Measurements from ENCODE around the gene ACADM.
A peak's percentile ranks its signal among the peaks of the same experiment; 100 is the strongest.

The ACADM gene

DNA sequence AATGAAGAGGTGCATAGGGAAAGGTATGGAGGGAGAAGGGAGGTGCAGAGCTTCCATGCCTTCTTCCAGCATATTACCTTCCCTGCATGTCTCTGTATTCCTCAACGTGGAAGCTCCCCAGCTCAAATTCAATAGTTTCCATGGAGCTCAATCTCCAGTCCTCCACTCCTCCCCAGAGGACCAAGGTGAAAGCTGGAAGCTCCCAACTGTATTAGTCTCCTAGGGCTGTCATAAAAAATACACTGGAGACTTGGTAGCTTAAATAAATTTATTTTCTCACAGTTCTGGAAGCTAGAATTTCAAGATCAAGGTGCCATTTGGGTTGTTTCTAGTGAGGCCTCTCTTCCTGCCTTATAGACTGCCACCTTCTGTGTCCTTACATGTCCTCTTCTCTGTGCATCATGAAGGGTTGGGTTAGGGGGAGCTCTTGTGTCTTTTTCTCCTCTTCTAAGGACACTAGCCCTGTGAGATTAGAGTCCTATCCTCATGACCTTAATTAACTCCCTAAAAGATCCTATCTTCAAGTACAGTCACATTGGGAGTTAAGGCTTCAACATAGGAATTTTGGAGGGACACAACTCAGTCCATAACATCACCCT is 39.6 kb downstream of the ACADM start:
- Histone ChIP-seq H3K27ac (ENCODE audit: low read depth, low read length) (no peak overlapping the region), H3K79me2 (ENCODE audit: control insufficient read depth, insufficient read depth, low read length, poor library complexity) (no peaks in the 10 kb centered on the region), H3K18ac (ENCODE audit: low read length) (no peak overlapping the region), H3K23ac (ENCODE audit: low read length) (no peak overlapping the region), H4K91ac (ENCODE audit: low read depth, low read length) (no peak overlapping the region), H2BK12ac (ENCODE audit: low read length) (no peak overlapping the region), H2BK120ac (ENCODE audit: insufficient read depth, low read length, poor library complexity) (no peak overlapping the region), H4K8ac (ENCODE audit: low read depth, low read length) (no peak overlapping the region), H3K9ac (ENCODE audit: low read length) (no peak overlapping the region), H3K36me3 (ENCODE audit: control insufficient read depth in 1 of 2, insufficient read depth in 2 of 2, low read length in 2 of 2) (no peaks in the 10 kb centered on the region), H2AFZ (ENCODE audit: insufficient read depth, low read length, poor library complexity) (no peak overlapping the region), H3K4me1 (ENCODE audit: control insufficient read depth in 1 of 2, insufficient read depth in 2 of 2, low read length in 2 of 2) (no peaks in the 10 kb centered on the region), H3K79me1 (ENCODE audit: low read length) (no peaks in the 10 kb centered on the region), H2BK5ac (ENCODE audit: low read depth, low read length, poor library complexity) (no peak overlapping the region), H3K4me3 (ENCODE audit: low read depth, low read length) (no peak overlapping the region), H3K9me3 (ENCODE audit: insufficient read depth, low read depth, low read length) (no peaks in the 10 kb centered on the region), H3K4ac (ENCODE audit: low read depth, low read length) (no peak overlapping the region), H3K27me3 (ENCODE audit: insufficient read depth, low read length) (no peaks in the 10 kb centered on the region), H3K14ac (ENCODE audit: low read length) (no peak overlapping the region), H3K4me2 (ENCODE audit: low read length) (no peak overlapping the region), H4K12ac (ENCODE audit: low read depth, low read length) (no peak overlapping the region), H2AK5ac (ENCODE audit: low read length) (no peak overlapping the region)
- no CpG with 5 or more reads among the region's 1 CpG for WGBS (ENCODE audit: extremely low coverage, insufficient coverage, insufficient read length)
- DNase-seq: no peak

- no peak overlapping the region for H4K8ac ChIP-seq (ENCODE audit: low read depth, low read length)
- H3K4me2 ChIP-seq (ENCODE audit: low read length): no peak overlapping the region
- H3K18ac ChIP-seq (ENCODE audit: low read length): no peak overlapping the region
- no peaks in the 10 kb centered on the region for H3K4me1 ChIP-seq (ENCODE audit: control insufficient read depth in 1 of 2, insufficient read depth in 2 of 2, low read length in 2 of 2)
- no peak overlapping the region for H3K14ac ChIP-seq (ENCODE audit: low read length)
- DNase-seq: peak in 1 of 2 donors; percentile 75
- no peak overlapping the region for H2BK120ac ChIP-seq (ENCODE audit: insufficient read depth, low read length, poor library complexity)
- no peak overlapping the region for H2BK12ac ChIP-seq (ENCODE audit: low read length)
- WGBS (ENCODE audit: extremely low coverage, insufficient coverage, insufficient read length): no CpG with 5 or more reads among the region's 1 CpG
- no peak overlapping the region for H2AFZ ChIP-seq (ENCODE audit: insufficient read depth, low read length, poor library complexity)
- H3K27ac ChIP-seq (ENCODE audit: low read depth, low read length): no peak overlapping the region
- no peaks in the 10 kb centered on the region for H3K79me2 ChIP-seq (ENCODE audit: control insufficient read depth, insufficient read depth, low read length, poor library complexity)
- no peaks in the 10 kb centered on the region for H3K9me3 ChIP-seq (ENCODE audit: insufficient read depth, low read depth, low read length)
- H4K12ac ChIP-seq (ENCODE audit: low read depth, low read length): no peak overlapping the region
- H3K27me3 ChIP-seq (ENCODE audit: insufficient read depth, low read length): no peaks in the 10 kb centered on the region
- H2BK5ac ChIP-seq (ENCODE audit: low read depth, low read length, poor library complexity): no peak overlapping the region
- H3K4me3 ChIP-seq (ENCODE audit: low read depth, low read length): no peak overlapping the region
- H4K91ac ChIP-seq (ENCODE audit: low read depth, low read length): no peak overlapping the region
- no peak overlapping the region for H2AK5ac ChIP-seq (ENCODE audit: low read length)
- no peaks in the 10 kb centered on the region for H3K36me3 ChIP-seq (ENCODE audit: control insufficient read depth in 1 of 2, insufficient read depth in 2 of 2, low read length in 2 of 2)
- no peaks in the 10 kb centered on the region for H3K79me1 ChIP-seq (ENCODE audit: low read length)
- H3K23ac ChIP-seq (ENCODE audit: low read length): no peak overlapping the region
- no peak overlapping the region for H3K9ac ChIP-seq (ENCODE audit: low read length)
- no peak overlapping the region for H3K4ac ChIP-seq (ENCODE audit: low read depth, low read length)
Observed at GRCh38 chr1:75765697-75766355, 41.3 kb downstream of the ACADM start.

GRCh38 chr1:75768016-75768415 is 43.5 kb downstream of the ACADM start:
- H3K79me1 ChIP-seq (ENCODE audit: low read length): no peaks in the 10 kb centered on the region
- DNase-seq: peak in 1 of 2 donors; percentile 44
- no peak overlapping the region for H4K8ac ChIP-seq (ENCODE audit: low read depth, low read length)
- no peak overlapping the region for H3K4me3 ChIP-seq (ENCODE audit: low read depth, low read length)
- H2BK5ac ChIP-seq (ENCODE audit: low read depth, low read length, poor library complexity): no peak overlapping the region
- H3K4me1 ChIP-seq (ENCODE audit: control insufficient read depth in 1 of 2, insufficient read depth in 2 of 2, low read length in 2 of 2): no peaks in the 10 kb centered on the region
- H2BK120ac ChIP-seq (ENCODE audit: insufficient read depth, low read length, poor library complexity): no peak overlapping the region
- no peak overlapping the region for H2AFZ ChIP-seq (ENCODE audit: insufficient read depth, low read length, poor library complexity)
- H3K4me2 ChIP-seq (ENCODE audit: low read length): no peak overlapping the region
- no peak overlapping the region for H3K9ac ChIP-seq (ENCODE audit: low read length)
- H3K14ac ChIP-seq (ENCODE audit: low read length): no peak overlapping the region
- no peak overlapping the region for H2BK12ac ChIP-seq (ENCODE audit: low read length)
- H4K12ac ChIP-seq (ENCODE audit: low read depth, low read length): no peak overlapping the region
- no peak overlapping the region for H3K4ac ChIP-seq (ENCODE audit: low read depth, low read length)
- no CpG with 5 or more reads among the region's 1 CpG for WGBS (ENCODE audit: extremely low coverage, insufficient coverage, insufficient read length)
- no peak overlapping the region for H4K91ac ChIP-seq (ENCODE audit: low read depth, low read length)
- no peaks in the 10 kb centered on the region for H3K36me3 ChIP-seq (ENCODE audit: control insufficient read depth in 1 of 2, insufficient read depth in 2 of 2, low read length in 2 of 2)
- no peaks in the 10 kb centered on the region for H3K79me2 ChIP-seq (ENCODE audit: control insufficient read depth, insufficient read depth, low read length, poor library complexity)
- H3K9me3 ChIP-seq (ENCODE audit: insufficient read depth, low read depth, low read length): no peaks in the 10 kb centered on the region
- no peak overlapping the region for H3K27ac ChIP-seq (ENCODE audit: low read depth, low read length)
- no peak overlapping the region for H3K18ac ChIP-seq (ENCODE audit: low read length)
- no peak overlapping the region for H3K23ac ChIP-seq (ENCODE audit: low read length)
- no peak overlapping the region for H2AK5ac ChIP-seq (ENCODE audit: low read length)
- no peaks in the 10 kb centered on the region for H3K27me3 ChIP-seq (ENCODE audit: insufficient read depth, low read length)

- H3K14ac ChIP-seq (ENCODE audit: low read length): no peak overlapping the region
- no peak overlapping the region for H3K23ac ChIP-seq (ENCODE audit: low read length)
- H3K9ac ChIP-seq (ENCODE audit: low read length): no peak overlapping the region
- H4K8ac ChIP-seq (ENCODE audit: low read depth, low read length): no peak overlapping the region
- no peak overlapping the region for H2BK120ac ChIP-seq (ENCODE audit: insufficient read depth, low read length, poor library complexity)
- H3K4me1 ChIP-seq (ENCODE audit: control insufficient read depth in 1 of 2, insufficient read depth in 2 of 2, low read length in 2 of 2): no peaks in the 10 kb centered on the region
- H3K4me2 ChIP-seq (ENCODE audit: low read length): no peak overlapping the region
- H2BK12ac ChIP-seq (ENCODE audit: low read length): no peak overlapping the region
- no peak overlapping the region for H2AFZ ChIP-seq (ENCODE audit: insufficient read depth, low read length, poor library complexity)
- no CpG with 5 or more reads among the region's 1 CpG for WGBS (ENCODE audit: extremely low coverage, insufficient coverage, insufficient read length)
- no peaks in the 10 kb centered on the region for H3K36me3 ChIP-seq (ENCODE audit: control insufficient read depth in 1 of 2, insufficient read depth in 2 of 2, low read length in 2 of 2)
- no peak for DNase-seq
- H3K18ac ChIP-seq (ENCODE audit: low read length): no peak overlapping the region
- no peak overlapping the region for H3K27ac ChIP-seq (ENCODE audit: low read depth, low read length)
- H2AK5ac ChIP-seq (ENCODE audit: low read length): no peak overlapping the region
- H3K4ac ChIP-seq (ENCODE audit: low read depth, low read length): no peak overlapping the region
- no peak overlapping the region for H2BK5ac ChIP-seq (ENCODE audit: low read depth, low read length, poor library complexity)
- H3K9me3 ChIP-seq (ENCODE audit: insufficient read depth, low read depth, low read length): no peaks in the 10 kb centered on the region
- H4K91ac ChIP-seq (ENCODE audit: low read depth, low read length): no peak overlapping the region
- H3K79me2 ChIP-seq (ENCODE audit: control insufficient read depth, insufficient read depth, low read length, poor library complexity): no peaks in the 10 kb centered on the region
- H3K4me3 ChIP-seq (ENCODE audit: low read depth, low read length): no peak overlapping the region
- H3K79me1 ChIP-seq (ENCODE audit: low read length): no peaks in the 10 kb centered on the region
- no peak overlapping the region for H4K12ac ChIP-seq (ENCODE audit: low read depth, low read length)
- H3K27me3 ChIP-seq (ENCODE audit: insufficient read depth, low read length): no peaks in the 10 kb centered on the region
Observed at GRCh38 chr1:75770761-75771160, 46.3 kb downstream of the ACADM start.

All from trophoblast cell (in vitro differentiated cells and primary cell).